H1 (cell line): ENCODE data around the gene TMEM187. TPM values are rescaled to one million over a fixed set of nuclear protein-coding genes. Genes with fewer than 3 reads are reported as not detected.
A peak's percentile ranks its signal among the peaks of the same experiment; 100 is the strongest.

ENCODE experiments used
- CTCF ChIA-PET: fragments of 300-600 bp; sonication (Branson Sonifier 250); formaldehyde crosslinking; loops from one replicate; lab custom pipeline; 2021; ENCODE audit not compliant: partially characterized antibody; lab: Charles Lee
- POLR2A ChIA-PET: fragments of 300-600 bp; sonication (Branson Sonifier 250); formaldehyde crosslinking; loops from one replicate; lab custom pipeline; 2021; ENCODE audit warnings: inconsistent platforms; ENCODE audit not compliant: partially characterized antibody; lab: Charles Lee
- DNase-seq, 2 experiments: peaks; one replicate each; pipeline versions ENCODE4 v3.0.0 to v3.0.0-alpha.2; 2010 to 2022; ENCODE audit warnings: low spot score in 2 of 2, low read depth in 1 of 2, mixed read lengths in 1 of 2
- FAIRE-seq: peaks from 2 replicates; lab custom pipeline; 2011; peaks lifted over from hg19 to GRCh38; lab: Jason Lieb, UNC
- H2AFZ ChIP-seq: 2 replicates; pipeline ENCODE4 v1.8.1; 2012; ENCODE audit warnings: low read length, inconsistent platforms
- H2AK5ac ChIP-seq: 2 replicates; pipeline ENCODE4 v1.6.1; 2013; ENCODE audit warnings: low read depth, low read length
- H2BK120ac ChIP-seq: replicated peaks from 2 replicates; pipeline ENCODE3; 2013; ENCODE audit warnings: low read depth, low read length, inconsistent platforms
- H2BK12ac ChIP-seq: 2 replicates; pipeline ENCODE4 v1.6.1; 2013; ENCODE audit warnings: low read depth, low read length
- H2BK15ac ChIP-seq: 2 replicates; pipeline ENCODE4 v1.6.1; 2013; ENCODE audit warnings: low read length
- H2BK20ac ChIP-seq: 2 replicates; pipeline ENCODE4 v1.6.1; 2013; ENCODE audit warnings: low read length
- H2BK5ac ChIP-seq: 2 replicates; pipeline ENCODE4 v1.6.1; 2013; ENCODE audit warnings: low read depth, low read length
- H3K14ac ChIP-seq: 2 replicates; pipeline ENCODE4 v1.6.1; 2013; ENCODE audit warnings: inconsistent platforms; ENCODE audit not compliant: insufficient read length
- H3K18ac ChIP-seq: 2 replicates; pipeline ENCODE4 v1.6.1; 2013; ENCODE audit warnings: low read length; ENCODE audit errors: extremely low read depth
- H3K23ac ChIP-seq: 2 replicates; pipeline ENCODE4 v1.6.1; 2013; ENCODE audit warnings: inconsistent platforms; ENCODE audit not compliant: insufficient read length
- H3K23me2 ChIP-seq: 2 replicates; pipeline ENCODE4 v1.6.1; 2013; ENCODE audit warnings: low read depth, low read length
- H3K27ac ChIP-seq: 2 replicates; pipeline ENCODE4 v1.6.1; 2011; ENCODE audit warnings: low read depth, low read length, inconsistent platforms
- H3K27me3 ChIP-seq, 4 experiments: replicated peaks in 1 of 4; 1 replicate in 1 of 4; 2 replicates in 3 of 4; pipeline versions ENCODE4 v1.6.1 to v1.8.1; 2011 to 2013; ENCODE audit warnings: low read length in 3 of 4, mild to moderate bottlenecking in 3 of 4, inconsistent platforms in 2 of 4, mixed read lengths in 2 of 4, moderate library complexity in 1 of 4; ENCODE audit not compliant: control insufficient read depth in 3 of 4, insufficient read depth in 3 of 4; ENCODE audit errors: extremely low read depth in 1 of 4
- H3K36me3 ChIP-seq, 4 experiments: 2 replicates each; pipeline versions ENCODE4 v1.6.1 to v1.8.1; 2011 to 2013; ENCODE audit warnings: mild to moderate bottlenecking in 4 of 4, low read length in 3 of 4, moderate library complexity in 2 of 4, control low read depth in 1 of 4, inconsistent platforms in 1 of 4; ENCODE audit not compliant: insufficient read depth in 4 of 4, control insufficient read depth in 2 of 4
- H3K4ac ChIP-seq: replicated peaks from 2 replicates; pipeline ENCODE3; 2013; ENCODE audit warnings: low read length, low read depth, mixed read lengths, inconsistent platforms; ENCODE audit not compliant: insufficient read length
- H3K4me1 ChIP-seq, 4 experiments: replicated peaks in 1 of 4; 1 replicate in 1 of 4; 2 replicates in 3 of 4; pipeline versions ENCODE4 v1.6.1 to v1.8.1; 2011 to 2013; ENCODE audit warnings: low read length in 3 of 4, inconsistent platforms in 2 of 4, mixed read lengths in 1 of 4; ENCODE audit not compliant: insufficient read depth in 4 of 4, control insufficient read depth in 3 of 4
- H3K4me2 ChIP-seq, 2 experiments: 2 replicates each; pipeline versions ENCODE4 v1.6.1 to v1.8.1; 2011 to 2013; ENCODE audit warnings: low read depth in 2 of 2, low read length in 2 of 2, control low read depth in 1 of 2, inconsistent platforms in 1 of 2, mild to moderate bottlenecking in 1 of 2; ENCODE audit not compliant: insufficient read depth in 1 of 2
- H3K4me3 ChIP-seq, 4 experiments: fragments of 200-600, 300-600 bp in 1 of 4; sonication (generic), shearing (Covaris generic), sonication (Bioruptor Twin) in 1 of 4; 2 replicates each; pipeline versions ENCODE4 v1.5.1 to v1.8.1; 2011 to 2016; ENCODE audit warnings: low read length in 4 of 4, low read depth in 3 of 4, control low read depth in 2 of 4, inconsistent platforms in 2 of 4, mild to moderate bottlenecking in 2 of 4, mixed read lengths in 1 of 4, moderate library complexity in 1 of 4; ENCODE audit not compliant: insufficient read depth in 2 of 4; ENCODE audit errors: extremely low read depth in 1 of 4
- H3K56ac ChIP-seq: replicated peaks from 2 replicates; pipeline ENCODE3; 2013; ENCODE audit warnings: low read depth, mild to moderate bottlenecking, mixed read lengths, low read length, inconsistent platforms; ENCODE audit not compliant: insufficient read length
- H3K79me1 ChIP-seq: 2 replicates; pipeline ENCODE4 v1.6.1; 2013; ENCODE audit warnings: low read depth, low read length, control low read depth
- H3K79me2 ChIP-seq, 2 experiments: 2 replicates each; pipeline versions ENCODE4 v1.6.1 to v1.8.1; 2012 to 2013; ENCODE audit warnings: low read length in 2 of 2, mild to moderate bottlenecking in 2 of 2, inconsistent platforms in 1 of 2; ENCODE audit not compliant: insufficient read depth in 2 of 2, control insufficient read depth in 1 of 2
- H3K9ac ChIP-seq, 4 experiments: replicated peaks in 1 of 4; 1 replicate in 1 of 4; 2 replicates in 3 of 4; pipeline versions ENCODE4 v1.6.1 to v1.8.1; 2011 to 2013; ENCODE audit warnings: low read depth in 3 of 4, low read length in 3 of 4, control low read depth in 2 of 4, mild to moderate bottlenecking in 2 of 4, moderate library complexity in 2 of 4, inconsistent platforms in 1 of 4; ENCODE audit errors: extremely low read depth in 1 of 4
- H3K9me3 ChIP-seq, 2 experiments: 2 replicates each; pipeline versions ENCODE4 v1.6.1 to v1.8.1; 2012 to 2013; ENCODE audit warnings: mild to moderate bottlenecking in 2 of 2, moderate library complexity in 2 of 2, control low read depth in 1 of 2, inconsistent platforms in 1 of 2, low read depth in 1 of 2, low read length in 1 of 2, mixed read lengths in 1 of 2; ENCODE audit not compliant: insufficient read depth in 2 of 2
- H4K20me1 ChIP-seq, 2 experiments: replicated peaks in 1 of 2; 2 replicates each; pipeline versions ENCODE3 to v1.8.1; 2011 to 2013; ENCODE audit warnings: inconsistent platforms in 2 of 2, low read length in 2 of 2, mild to moderate bottlenecking in 1 of 2; ENCODE audit not compliant: insufficient read depth in 2 of 2, control insufficient read depth in 1 of 2
- H4K5ac ChIP-seq: 2 replicates; pipeline ENCODE4 v1.6.1; 2013; ENCODE audit warnings: low read length, low read depth, mixed read lengths, inconsistent platforms; ENCODE audit not compliant: insufficient read length
- H4K8ac ChIP-seq: 2 replicates; pipeline ENCODE4 v1.8.0; 2013; ENCODE audit warnings: mild to moderate bottlenecking, moderate library complexity, low read length, inconsistent platforms; ENCODE audit not compliant: insufficient read depth; ENCODE audit errors: extremely low read depth
- H4K91ac ChIP-seq: replicated peaks from 2 replicates; pipeline ENCODE3; 2013; ENCODE audit warnings: low read length, mixed read lengths, inconsistent platforms; ENCODE audit not compliant: insufficient read length
- CTCF ChIP-seq, 3 experiments: IDR thresholded peaks; 1 replicate in 2 of 3; 2 replicates in 1 of 3; pipeline versions ENCODE4 v1.5.1 to v1.6.1; 2011; ENCODE audit warnings: low read length in 3 of 3, mild to moderate bottlenecking in 3 of 3, inconsistent platforms in 2 of 3, low read depth in 1 of 3, moderate library complexity in 1 of 3; ENCODE audit not compliant: insufficient read depth in 1 of 3; ENCODE audit errors: control extremely low read depth in 1 of 3
- RAD21 ChIP-seq, 2 experiments: IDR thresholded peaks in 1 of 2; conservative IDR thresholded peaks in 1 of 2; 2 replicates each; pipeline ENCODE4 v1.6.1; 2011; ENCODE audit warnings: low read depth in 2 of 2, low read length in 2 of 2, improper control_type of control experiment in 1 of 2, inconsistent platforms in 1 of 2, mild to moderate bottlenecking in 1 of 2, moderate library complexity in 1 of 2
- WGBS, 2 experiments: shearing (Covaris generic) in 1 of 2; methylation state at CpG; one replicate each; pipeline versions ENCODE4 v1.1.6 to v1.1.7; 2013 to 2015; ENCODE audit warnings: low lambda C conversion rate in 2 of 2, mixed read lengths in 2 of 2, inconsistent platforms in 1 of 2, low coverage in 1 of 2, missing lambda C conversion rate in 1 of 2; ENCODE audit not compliant: insufficient replicate concordance in 2 of 2, insufficient coverage in 1 of 2, insufficient read length in 1 of 2; ENCODE audit errors: extremely low coverage in 1 of 2, missing lambda C conversion rate in 1 of 2; 5-methylcytosine and 5-hydroxymethylcytosine counted together
- polyA plus RNA-seq, 7 experiments: library from polyadenylated mRNA; depleted of rRNA in 3 of 7; stranded (reverse) in 5 of 7; unstranded in 2 of 7; fragments of >200 nt in 5 of 7; fragments of 200-250 nt in 2 of 7; gene quantifications; 1 replicate in 5 of 7; 2 replicates in 1 of 7; 4 replicates in 1 of 7; pipeline versions ENCODE4 v1.2.1 to v1.2.3, GENCODE V29; 2011 to 2013; ENCODE audit warnings: missing spikeins in 2 of 7, mixed read lengths in 2 of 7
- total RNA-seq: library from RNA; stranded (reverse); fragmentation: NEBNext Ultra II Directional; extraction: Animal tissue kit (Norgen Biotek cat#: 25700); gene quantifications from 2 replicates; pipeline ENCODE4 v1.2.1, GENCODE V29; 2021
- TF ChIP-seq, protein P1 (sequence below): IDR thresholded peaks from 2 replicates; pipeline ENCODE4 v1.6.1; 2012; ENCODE audit warnings: low read length, inconsistent platforms

Gene TMEM187
- total and polyA plus RNA-seq, 2 of the 8 experiments (the other 6 are each of a cell fraction or from before 2014, with no cell fraction given) = 5.0 to 14.5 TPM

DNA sequence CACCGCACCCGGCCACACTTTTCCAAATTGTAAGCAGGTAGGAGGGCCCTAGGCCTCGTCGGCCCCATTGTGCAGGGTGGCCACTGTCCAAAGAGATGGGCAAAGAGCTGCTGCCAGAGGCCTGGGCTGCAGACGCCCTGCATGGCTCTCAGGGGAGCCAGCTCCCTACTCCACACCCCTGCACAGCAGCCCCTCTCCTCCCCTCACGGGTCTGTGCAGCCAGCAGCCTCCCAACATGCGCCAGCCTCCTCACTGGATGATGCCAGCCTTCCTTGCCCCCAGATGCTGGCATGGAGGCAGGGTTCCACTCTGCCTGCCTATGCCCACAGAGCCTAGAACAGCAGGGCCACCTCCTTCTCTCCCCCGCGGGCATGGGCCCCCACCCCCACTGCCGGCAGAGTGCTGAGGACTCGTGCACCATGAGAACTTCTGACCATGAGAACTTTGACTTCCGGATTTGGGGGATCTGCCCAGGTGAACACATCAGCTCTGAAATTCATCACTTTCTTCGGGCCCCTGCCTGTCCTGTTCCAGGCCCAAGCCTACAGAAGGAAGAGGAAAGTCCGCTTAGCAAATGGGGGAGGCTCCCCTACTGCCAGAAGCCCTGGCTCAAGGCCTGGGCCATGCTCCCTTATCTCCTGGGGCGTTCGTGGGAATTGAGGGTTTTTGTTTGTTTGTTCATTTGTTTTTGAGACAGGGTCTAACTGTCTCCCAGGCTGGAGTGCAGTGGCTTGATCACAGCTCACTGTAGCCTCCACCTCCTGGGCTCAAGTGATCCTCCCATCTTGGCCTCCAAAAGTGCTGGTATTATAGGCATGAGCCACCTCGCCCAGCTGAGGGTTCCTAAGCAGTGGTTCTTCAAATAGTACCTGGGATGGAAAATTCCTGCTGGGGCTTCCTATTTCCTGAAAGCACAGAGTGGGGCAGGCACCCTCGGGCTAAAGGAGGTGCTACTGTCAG lies 39.1 kb downstream of the TMEM187 start:
- peaks cover 0 to 5% (median 4%) of the 10 kb centered on the region in 4 experiments; a peak in 3 of 8 replicates for H3K36me3 ChIP-seq
- FAIRE-seq = peak; percentile 7
- H2BK120ac ChIP-seq = no peak overlapping the region
- no peak for DNase-seq
- no peak overlapping the region for H3K4ac ChIP-seq
- H3K18ac ChIP-seq = no peak overlapping the region
- WGBS, 2 experiments = 93% methylated on average over 9 of the region's 18 CpGs; no CpG with 5 or more reads in 1 of the 2 experiments
- H2BK20ac ChIP-seq = no peak overlapping the region
- no peaks in the 10 kb centered on the region for H3K79me1 ChIP-seq
- no peak overlapping the region for H3K9ac ChIP-seq
- H3K56ac ChIP-seq = no peak overlapping the region
- POLR2A ChIA-PET = interaction anchor here (0.9 to 2.9 kb wide), 6 partner anchors 10 to 83 kb away, joined by 3 to 15 read pairs (median 4); partner anchors contain the start of gene HCFC1
- H2AFZ ChIP-seq = no peak overlapping the region
- no peak overlapping the region for H3K14ac ChIP-seq
- H3K4me2 ChIP-seq = no peak overlapping the region
- no peak overlapping the region for H4K5ac ChIP-seq
- H3K27me3 ChIP-seq = no peaks in the 10 kb centered on the region
- TF ChIP-seq RAD21 (IDR thresholded peaks at IDR 0.05 in 1 of 2, conservative IDR thresholded peaks at IDR 0.05 in 1 of 2; ENCODE audit: low read depth in 2 of 2, low read length in 2 of 2) = no peak
- TF ChIP-seq, protein P1, sequence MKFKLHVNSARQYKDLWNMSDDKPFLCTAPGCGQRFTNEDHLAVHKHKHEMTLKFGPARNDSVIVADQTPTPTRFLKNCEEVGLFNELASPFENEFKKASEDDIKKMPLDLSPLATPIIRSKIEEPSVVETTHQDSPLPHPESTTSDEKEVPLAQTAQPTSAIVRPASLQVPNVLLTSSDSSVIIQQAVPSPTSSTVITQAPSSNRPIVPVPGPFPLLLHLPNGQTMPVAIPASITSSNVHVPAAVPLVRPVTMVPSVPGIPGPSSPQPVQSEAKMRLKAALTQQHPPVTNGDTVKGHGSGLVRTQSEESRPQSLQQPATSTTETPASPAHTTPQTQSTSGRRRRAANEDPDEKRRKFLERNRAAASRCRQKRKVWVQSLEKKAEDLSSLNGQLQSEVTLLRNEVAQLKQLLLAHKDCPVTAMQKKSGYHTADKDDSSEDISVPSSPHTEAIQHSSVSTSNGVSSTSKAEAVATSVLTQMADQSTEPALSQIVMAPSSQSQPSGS = no peak
- TF ChIP-seq CTCF (IDR thresholded peaks at IDR 0.05; ENCODE audit: control extremely low read depth in 1 of 3, insufficient read depth in 1 of 3, low read depth in 1 of 3, low read length in 3 of 3) = no peak
- no peak overlapping the region for H4K8ac ChIP-seq
- H4K91ac ChIP-seq = no peak overlapping the region
- H4K20me1 ChIP-seq = no peaks in the 10 kb centered on the region
- H2BK15ac ChIP-seq = no peak overlapping the region
- H3K4me3 ChIP-seq = no peak overlapping the region
- no peaks in the 10 kb centered on the region for H3K9me3 ChIP-seq
- no peaks in the 10 kb centered on the region for H3K79me2 ChIP-seq
- no peak overlapping the region for H2AK5ac ChIP-seq
- H2BK5ac ChIP-seq = no peak overlapping the region
- no peaks in the 10 kb centered on the region for H3K23me2 ChIP-seq
- H3K23ac ChIP-seq = no peak overlapping the region
- no peak overlapping the region for H3K27ac ChIP-seq
- H3K4me1 ChIP-seq = peaks cover 0 to 7% (median 3%) of the 10 kb centered on the region in 4 experiments; a peak in 2 of 7 replicates
- H2BK12ac ChIP-seq = no peak overlapping the region
- CTCF ChIA-PET = interaction anchor here (1.0 to 4.1 kb wide), 4 partner anchors 15 to 50 kb away, joined by 4 to 29 read pairs (median 4); no protein-coding TSS in a partner anchor
